Fibroblast of lung (primary cell): ENCODE data around the gene ZNF429. TPM values are rescaled to one million over a fixed set of nuclear protein-coding genes. Genes with fewer than 3 reads are reported as not detected.

Experiments
- DNase-seq, 2 donors: peaks; one replicate each; pipeline versions ENCODE4 v3.0.0 to v3.0.0-alpha.2; 2010; ENCODE audit warnings: low read depth in 2 of 2
- H2AFZ ChIP-seq: 2 replicates; pipeline ENCODE4 v1.5.1; 2012; ENCODE audit warnings: low read length, control low read depth, inconsistent platforms
- H3K27ac ChIP-seq: 2 replicates; pipeline ENCODE4 v1.5.1; 2011; ENCODE audit warnings: low read length, control low read depth; ENCODE audit not compliant: insufficient read depth
- H3K27me3 ChIP-seq: 2 replicates; pipeline ENCODE4 v1.5.1; 2011; ENCODE audit warnings: mild to moderate bottlenecking, low read length; ENCODE audit not compliant: control insufficient read depth, insufficient read depth
- H3K36me3 ChIP-seq: 2 replicates; pipeline ENCODE4 v1.5.1; 2011; ENCODE audit warnings: low read length; ENCODE audit not compliant: control insufficient read depth, insufficient read depth
- H3K4me1 ChIP-seq: 2 replicates; pipeline ENCODE4 v1.5.1; 2011; ENCODE audit warnings: low read length; ENCODE audit not compliant: control insufficient read depth, insufficient read depth; ENCODE audit errors: extremely low read depth
- H3K4me2 ChIP-seq: 2 replicates; pipeline ENCODE4 v1.5.1; 2011; ENCODE audit warnings: low read length, control low read depth; ENCODE audit not compliant: insufficient read depth; ENCODE audit errors: extremely low read depth
- H3K4me3 ChIP-seq, 4 experiments: fragments of 200-600 bp in 1 of 4; sonication (generic) in 1 of 4; replicated peaks in 1 of 4; 2 replicates each; pipeline ENCODE4 v1.5.1; 2011 to 2016; ENCODE audit warnings: low read length in 4 of 4, low read depth in 3 of 4, mild to moderate bottlenecking in 3 of 4, control low read depth in 2 of 4, inconsistent platforms in 1 of 4, mixed read lengths in 1 of 4; ENCODE audit not compliant: insufficient read depth in 1 of 4; ENCODE audit errors: control extremely low read depth in 1 of 4
- H3K79me2 ChIP-seq: 2 replicates; pipeline ENCODE4 v1.5.1; 2012; ENCODE audit warnings: mild to moderate bottlenecking, low read length, inconsistent platforms; ENCODE audit not compliant: control insufficient read depth, insufficient read depth
- H3K9ac ChIP-seq: 2 replicates; pipeline ENCODE4 v1.5.1; 2011; ENCODE audit warnings: mild to moderate bottlenecking, low read length, control low read depth; ENCODE audit not compliant: insufficient read depth
- H3K9me3 ChIP-seq: 2 replicates; pipeline ENCODE4 v1.5.1; 2012; ENCODE audit warnings: low read depth, low read length; ENCODE audit not compliant: control insufficient read depth, insufficient read depth
- H4K20me1 ChIP-seq: 2 replicates; pipeline ENCODE4 v1.5.1; 2011; ENCODE audit warnings: low read length; ENCODE audit not compliant: control insufficient read depth, insufficient read depth; ENCODE audit errors: extremely low read depth
- EZH2 ChIP-seq: IDR thresholded peaks from 2 replicates; pipeline ENCODE4 v1.5.1; 2012; ENCODE audit warnings: low read length, control low read depth, mild to moderate bottlenecking; ENCODE audit errors: missing control alignments
- polyA plus RNA-seq, 2 donors: library from polyadenylated mRNA; depleted of rRNA in 1 of 2; stranded (reverse) in 1 of 2; unstranded in 1 of 2; fragments of >200 nt; gene quantifications; 2 replicates each; pipeline ENCODE4 v1.2.1, GENCODE V29; 2011 to 2012; ENCODE audit warnings: missing spikeins in 1 of 2
- total RNA-seq: library from RNA; depleted of rRNA; stranded (reverse); fragments of >200 nt; gene quantifications from 2 replicates; pipeline ENCODE4 v1.2.1, GENCODE V29; 2014
- TF ChIP-seq, protein P1 (sequence below), 2 donors: IDR thresholded peaks in 1 of 2; conservative IDR thresholded peaks in 1 of 2; 1 replicate in 1 of 2; 2 replicates in 1 of 2; pipeline ENCODE4 v1.5.1; 2011 to 2012; ENCODE audit warnings: low read length in 2 of 2, control low read depth in 1 of 2, inconsistent platforms in 1 of 2, low read depth in 1 of 2, mild to moderate bottlenecking in 1 of 2

The ZNF429 gene
- total and polyA plus RNA-seq, 2 donors (not counting 1 experiment from before 2014, with no cell fraction given) = 5.6 to 7.5 TPM

DNA sequence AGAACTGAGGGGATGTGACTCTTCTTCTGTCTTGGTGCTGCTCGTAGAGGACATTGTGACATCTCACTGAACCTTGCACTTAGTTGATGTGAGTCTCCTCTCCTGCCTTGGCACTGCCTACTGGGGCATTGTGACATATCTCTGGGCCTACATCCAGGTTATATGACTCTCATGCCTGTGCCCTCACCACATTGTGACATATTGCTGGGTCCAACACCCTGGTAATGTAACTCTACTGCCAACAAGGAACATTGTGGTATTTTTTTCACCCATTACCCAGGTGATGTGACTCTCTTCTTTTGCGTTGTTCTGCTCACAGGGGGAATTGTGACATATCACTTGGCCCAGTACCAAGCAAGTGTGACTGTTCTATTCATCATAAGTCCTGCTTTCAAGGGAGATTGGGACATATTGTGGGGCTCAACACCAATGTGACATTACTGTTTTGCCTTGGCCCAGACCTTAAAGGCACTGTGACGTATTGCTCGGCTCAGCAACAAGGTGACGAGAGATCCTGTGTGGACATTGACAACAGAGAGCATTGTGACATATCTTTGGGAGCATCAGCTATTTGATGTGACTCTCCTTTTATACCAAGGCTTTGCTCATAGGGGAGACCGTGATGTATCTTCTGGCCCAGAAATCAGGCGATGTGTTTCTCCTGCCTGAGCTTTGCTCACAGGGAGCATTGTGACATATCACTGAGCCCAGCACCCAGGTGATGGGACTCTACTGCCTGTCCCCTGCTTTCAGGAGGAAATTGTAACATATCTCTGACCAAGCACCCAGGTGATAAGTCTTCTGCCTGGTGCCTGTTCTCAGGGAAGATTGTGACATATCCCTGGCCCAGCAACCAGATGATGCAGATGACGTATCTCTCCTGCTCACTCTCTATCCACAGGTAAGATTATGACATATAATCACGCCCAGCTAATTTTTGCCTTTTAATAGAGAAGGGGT is 12.2 kb upstream of the ZNF429 start:
- Histone ChIP-seq H3K79me2 (no peaks in the 10 kb centered on the region), H3K27me3 (no peaks in the 10 kb centered on the region), H3K4me1 (no peaks in the 10 kb centered on the region), H3K4me2 (no peak overlapping the region), H2AFZ (no peak overlapping the region), H3K36me3 (no peaks in the 10 kb centered on the region), H3K27ac (no peak overlapping the region), H3K9ac (no peak overlapping the region), H3K4me3 (no peak overlapping the region), H3K9me3 (no peaks in the 10 kb centered on the region), H4K20me1 (no peaks in the 10 kb centered on the region)
- TF ChIP-seq, protein P1, sequence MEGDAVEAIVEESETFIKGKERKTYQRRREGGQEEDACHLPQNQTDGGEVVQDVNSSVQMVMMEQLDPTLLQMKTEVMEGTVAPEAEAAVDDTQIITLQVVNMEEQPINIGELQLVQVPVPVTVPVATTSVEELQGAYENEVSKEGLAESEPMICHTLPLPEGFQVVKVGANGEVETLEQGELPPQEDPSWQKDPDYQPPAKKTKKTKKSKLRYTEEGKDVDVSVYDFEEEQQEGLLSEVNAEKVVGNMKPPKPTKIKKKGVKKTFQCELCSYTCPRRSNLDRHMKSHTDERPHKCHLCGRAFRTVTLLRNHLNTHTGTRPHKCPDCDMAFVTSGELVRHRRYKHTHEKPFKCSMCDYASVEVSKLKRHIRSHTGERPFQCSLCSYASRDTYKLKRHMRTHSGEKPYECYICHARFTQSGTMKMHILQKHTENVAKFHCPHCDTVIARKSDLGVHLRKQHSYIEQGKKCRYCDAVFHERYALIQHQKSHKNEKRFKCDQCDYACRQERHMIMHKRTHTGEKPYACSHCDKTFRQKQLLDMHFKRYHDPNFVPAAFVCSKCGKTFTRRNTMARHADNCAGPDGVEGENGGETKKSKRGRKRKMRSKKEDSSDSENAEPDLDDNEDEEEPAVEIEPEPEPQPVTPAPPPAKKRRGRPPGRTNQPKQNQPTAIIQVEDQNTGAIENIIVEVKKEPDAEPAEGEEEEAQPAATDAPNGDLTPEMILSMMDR (conservative IDR thresholded peaks at IDR 0.05 in 1 of 2, IDR thresholded peaks at IDR 0.05 in 1 of 2; ENCODE audit: low read depth in 1 of 2, low read length in 2 of 2) = no peak
- no peak for TF ChIP-seq EZH2
- no peak for DNase-seq

DNA sequence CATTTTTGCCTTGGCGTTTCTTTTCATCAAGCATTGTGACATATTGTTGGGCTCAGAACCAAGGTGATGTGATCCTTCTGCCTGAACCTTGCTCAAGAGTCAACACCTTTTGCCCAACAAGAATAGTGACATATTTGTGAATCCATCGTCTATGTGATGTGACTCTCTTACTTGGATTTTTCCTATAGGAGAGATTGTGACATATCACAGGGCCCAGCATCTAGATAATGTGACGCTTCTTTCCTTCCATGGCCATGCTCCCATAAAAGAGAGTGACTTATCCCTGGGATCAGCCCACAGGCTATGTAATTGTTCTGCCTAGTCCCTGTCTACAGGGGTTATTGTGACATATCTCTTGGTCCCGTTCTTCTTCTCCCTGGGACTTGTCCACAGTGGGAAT is 8.5 kb upstream of the ZNF429 start:
- H3K4me2 ChIP-seq = no peak overlapping the region
- no peaks in the 10 kb centered on the region for H4K20me1 ChIP-seq
- H3K79me2 ChIP-seq = no peaks in the 10 kb centered on the region
- no peak overlapping the region for H3K27ac ChIP-seq
- no peaks in the 10 kb centered on the region for H3K36me3 ChIP-seq
- no peak overlapping the region for H2AFZ ChIP-seq
- TF ChIP-seq, protein P1 (conservative IDR thresholded peaks at IDR 0.05 in 1 of 2, IDR thresholded peaks at IDR 0.05 in 1 of 2; ENCODE audit: low read depth in 1 of 2, low read length in 2 of 2) = no peak
- H3K4me3 ChIP-seq = no peak overlapping the region
- H3K9ac ChIP-seq = no peak overlapping the region
- no peaks in the 10 kb centered on the region for H3K9me3 ChIP-seq
- no peaks in the 10 kb centered on the region for H3K27me3 ChIP-seq
- DNase-seq = no peak
- H3K4me1 ChIP-seq = no peaks in the 10 kb centered on the region

DNA sequence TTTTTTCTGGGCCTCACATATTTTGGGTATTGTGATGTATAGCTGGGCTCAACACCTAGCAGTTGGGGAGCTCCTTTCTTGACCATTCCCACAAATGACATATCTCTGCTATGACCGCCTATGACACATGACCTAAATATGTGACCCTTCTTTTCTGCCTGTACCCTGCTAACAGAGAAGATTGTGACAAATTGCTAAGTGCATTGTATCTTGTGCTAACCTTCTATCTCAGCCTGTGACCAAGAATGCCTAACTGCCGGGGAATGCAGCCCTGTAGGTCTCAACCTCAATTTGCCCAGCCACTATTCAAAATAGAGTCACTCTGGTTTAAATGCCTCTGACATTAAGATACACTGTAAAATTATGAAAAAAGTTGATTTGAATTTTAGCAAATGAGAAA is 6.8 kb upstream of the ZNF429 start:
- Histone ChIP-seq H3K4me2 (no peak overlapping the region), H3K4me3 (no peak overlapping the region), H3K4me1 (no peaks in the 10 kb centered on the region), H2AFZ (no peak overlapping the region), H3K36me3 (no peaks in the 10 kb centered on the region), H3K9ac (no peak overlapping the region), H4K20me1 (no peaks in the 10 kb centered on the region), H3K27ac (no peak overlapping the region), H3K9me3 (no peaks in the 10 kb centered on the region), H3K27me3 (no peaks in the 10 kb centered on the region), H3K79me2 (no peaks in the 10 kb centered on the region)
- TF ChIP-seq EZH2 = no peak
- TF ChIP-seq, protein P1 (conservative IDR thresholded peaks at IDR 0.05 in 1 of 2, IDR thresholded peaks at IDR 0.05 in 1 of 2; ENCODE audit: low read depth in 1 of 2, low read length in 2 of 2) = no peak
- DNase-seq = peak in 1 of 2 donors; percentile 15
